Measurements from ENCODE around the gene LRRC36. TPM values are rescaled to one million over a fixed set of nuclear protein-coding genes. Genes with fewer than 3 reads are reported as not detected.

LRRC36 gene, protein sequence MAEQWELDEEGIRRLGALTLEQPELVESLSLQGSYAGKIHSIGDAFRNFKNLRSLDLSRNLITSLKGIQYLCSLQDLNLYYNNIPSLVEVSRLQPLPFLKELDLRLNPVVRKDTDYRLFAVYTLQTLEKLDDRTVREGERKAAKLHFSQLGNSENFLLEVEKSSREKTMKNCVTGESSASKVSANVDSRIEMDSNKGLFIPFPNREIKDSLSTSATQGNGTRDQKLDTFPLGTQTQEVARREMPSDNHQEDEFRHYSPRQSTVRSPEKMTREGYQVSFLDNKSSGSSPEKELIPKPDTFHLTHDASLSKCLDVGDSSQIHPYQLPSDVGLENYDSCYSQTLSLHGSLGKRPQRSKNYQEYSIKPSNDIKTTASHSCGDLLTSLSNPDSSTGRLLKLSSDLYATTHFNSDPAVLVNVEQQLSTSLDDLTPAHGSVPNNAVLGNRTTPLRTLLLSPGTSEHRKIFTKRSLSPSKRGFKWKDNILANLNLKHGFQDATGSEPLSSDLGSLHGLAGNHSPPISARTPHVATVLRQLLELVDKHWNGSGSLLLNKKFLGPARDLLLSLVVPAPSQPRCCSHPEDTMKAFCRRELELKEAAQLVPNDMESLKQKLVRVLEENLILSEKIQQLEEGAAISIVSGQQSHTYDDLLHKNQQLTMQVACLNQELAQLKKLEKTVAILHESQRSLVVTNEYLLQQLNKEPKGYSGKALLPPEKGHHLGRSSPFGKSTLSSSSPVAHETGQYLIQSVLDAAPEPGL
- not detected in 2 replicates for total RNA-seq

GRCh38 chr16:67326472-67327309, at the start of gene LRRC36, which contains the start of gene KCTD19:
TSS of gene LRRC36 (plus strand) at chr16:67326815. CDS start at chr16:67326863, 48 bp downstream.
TSS of gene KCTD19 (minus strand) at chr16:67326741. CDS start at chr16:67326707, 34 bp downstream.

DNA sequence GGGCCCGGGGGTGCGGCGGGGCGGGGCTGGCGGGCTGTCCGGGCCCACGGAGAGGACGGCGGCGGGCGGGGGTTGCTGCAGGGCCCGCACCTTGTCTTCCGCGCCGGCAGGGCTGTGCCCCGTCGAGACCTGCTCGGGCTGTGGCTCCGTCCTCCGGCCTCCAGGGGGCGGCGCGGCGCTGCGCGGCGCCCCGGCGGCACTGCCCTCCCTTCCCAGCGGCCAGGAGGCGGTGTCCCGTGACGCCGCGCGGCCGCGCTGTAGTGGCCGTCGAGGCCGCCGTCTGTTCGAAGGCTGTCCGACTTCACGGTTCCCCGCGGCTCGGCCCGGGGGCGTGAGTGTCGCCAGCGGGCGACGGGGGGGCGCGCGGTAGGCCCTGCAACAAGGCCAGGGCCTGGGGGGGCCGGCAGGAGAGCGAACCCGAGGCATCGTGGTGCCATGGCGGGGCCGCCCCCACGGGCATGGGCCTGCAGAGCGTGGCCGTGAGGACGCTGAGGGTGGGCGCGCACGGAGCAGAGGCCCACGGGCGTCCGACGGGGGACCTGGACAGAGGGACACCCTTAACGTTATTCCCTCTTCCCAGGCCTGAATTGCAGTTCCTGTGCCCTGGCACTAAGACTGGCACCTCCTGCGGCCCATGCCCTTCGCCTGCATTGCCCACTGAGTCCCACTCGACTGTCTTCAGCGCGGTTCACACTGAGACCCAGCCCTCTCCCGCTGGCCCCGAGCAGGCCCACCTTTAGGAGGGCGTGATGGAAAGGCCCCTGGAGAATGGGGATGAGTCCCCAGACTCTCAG, 47.1 kb upstream of the LRRC36 start, which contains the start of gene PLEKHG4:
PLEKHG4 (plus strand) TSS at position 237 of the 794 bp plus-strand sequence; CDS start at position 750, 513 bp downstream.

DNA sequence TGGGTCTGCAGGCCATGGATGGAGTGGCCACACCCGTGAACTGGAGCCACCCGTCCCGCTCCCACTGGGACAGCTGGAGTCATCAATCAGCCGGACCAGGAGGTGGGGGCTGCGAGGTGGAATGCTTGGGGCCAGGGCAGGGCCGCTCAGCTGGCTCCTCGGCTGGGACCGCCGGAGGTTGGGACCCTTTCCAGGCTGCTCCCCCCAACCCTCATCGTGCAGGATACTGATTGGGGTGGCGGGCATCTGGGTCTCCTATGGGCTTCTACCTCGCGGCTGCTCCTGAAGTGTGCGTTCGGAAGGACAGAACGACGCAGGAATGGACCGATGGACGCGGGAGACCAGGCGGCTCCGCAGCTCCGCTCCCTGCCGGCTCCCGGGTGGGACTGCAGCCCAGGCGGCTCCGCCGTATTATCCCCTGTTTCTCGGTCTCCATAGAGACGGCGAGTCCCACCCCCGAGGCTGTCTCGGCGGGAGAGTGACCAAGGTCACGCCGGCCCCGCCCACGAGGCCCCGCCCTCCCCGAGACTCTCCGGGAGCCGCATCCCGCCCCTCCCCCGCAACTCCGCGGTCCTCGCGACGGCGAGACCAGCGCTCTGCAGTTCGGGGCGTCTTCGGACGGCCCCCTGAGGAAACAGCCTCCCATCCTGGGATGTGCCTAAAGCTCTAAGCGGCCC, 66.6 kb downstream of the LRRC36 start, which contains the start of gene TPPP3:
TPPP3 (minus strand) TSS at position 388 of the 677 bp plus-strand sequence. CDS start 2,387 bp downstream, outside the sequence.

DNA sequence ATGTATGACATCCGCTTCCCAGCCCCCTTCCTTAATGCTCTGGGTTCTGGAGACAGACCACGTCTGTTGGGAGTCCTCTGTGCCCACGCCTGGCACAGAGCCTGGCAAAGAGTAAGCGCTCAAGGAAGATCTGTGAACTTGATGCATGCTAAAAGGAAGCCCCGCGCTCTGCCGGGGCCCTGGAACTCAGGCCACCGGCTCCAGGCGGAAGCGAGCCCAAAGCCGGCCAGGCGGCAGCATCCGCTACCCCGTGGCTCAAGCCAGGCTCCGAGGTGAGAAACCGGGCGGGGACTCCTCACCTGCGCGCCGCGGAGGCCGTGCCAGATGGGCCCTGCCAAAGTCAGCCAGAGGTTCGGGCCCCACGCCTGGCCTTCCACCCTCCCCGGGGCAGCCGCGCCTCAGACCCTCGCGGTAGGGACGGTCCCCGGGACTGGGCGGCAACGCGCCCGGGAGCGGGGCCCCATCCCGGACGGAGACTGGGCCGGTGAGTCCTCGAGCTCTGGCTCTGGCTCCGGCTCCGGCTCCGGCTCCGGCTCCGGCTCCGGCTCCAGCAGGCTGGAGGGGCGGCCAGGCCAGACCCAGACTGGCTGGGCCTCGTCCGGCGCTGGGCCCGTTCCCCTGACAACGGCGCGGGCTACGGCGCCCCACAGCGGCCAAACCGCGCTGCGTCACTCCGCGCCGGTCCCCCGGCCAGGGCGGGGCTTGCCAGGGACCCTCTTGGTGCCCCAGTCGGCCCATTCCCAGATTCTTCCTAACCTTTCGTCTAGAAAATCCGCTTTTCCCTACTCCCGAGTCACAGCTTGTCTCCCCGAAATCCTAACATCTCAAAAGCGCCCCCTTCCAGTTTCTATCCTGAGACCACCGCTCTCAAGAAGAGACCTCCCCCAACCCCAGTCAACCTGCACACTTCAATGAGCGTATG, 89.5 kb downstream of the LRRC36 start, which contains the start of gene ZDHHC1:
ZDHHC1 (minus strand) TSS at position 606 of the 922 bp plus-strand sequence. CDS start 8,702 bp downstream, outside the sequence.

GRCh38 chr16:67430977-67431774, 104.6 kb downstream of the LRRC36 start, which contains the start of gene HSD11B2:
TSS of gene HSD11B2 (plus strand) at chr16:67431121. CDS start at chr16:67431249, 128 bp downstream.

Other genes starting within 250 kb of the LRRC36 start
- gene PHAF1, start 216.9 kb upstream of the LRRC36 start, total RNA-seq: 16.1 and 30.3 TPM in 2 replicates
- gene B3GNT9, start 175.8 kb upstream of the LRRC36 start, total RNA-seq: 9.6 and 11.5 TPM in 2 replicates
- gene TRADD, start 166.9 kb upstream of the LRRC36 start, total RNA-seq: 20.1 and 22.2 TPM in 2 replicates
- 3.8 and 7.2 TPM in 2 replicates for gene FBXL8, start 166.9 kb upstream of the LRRC36 start, total RNA-seq
- 2.4 and 8.4 TPM in 2 replicates for gene HSF4, start 162.1 kb upstream of the LRRC36 start, total RNA-seq
- gene NOL3, start 156.3 kb upstream of the LRRC36 start, total RNA-seq: 16.7 and 22.5 TPM in 2 replicates
- 3.8 and 8.4 TPM in 2 replicates for gene MATCAP1, start 142.9 kb upstream of the LRRC36 start, total RNA-seq
- not detected in 2 replicates for gene EXOC3L1, start 136.7 kb upstream of the LRRC36 start, total RNA-seq
- gene E2F4, start 134.7 kb upstream of the LRRC36 start, total RNA-seq: 49.9 and 66.8 TPM in 2 replicates
- gene ELMO3, start 127.7 kb upstream of the LRRC36 start, total RNA-seq: 21.9 and 25.2 TPM in 2 replicates
- gene TMEM208, start 99.7 kb upstream of the LRRC36 start, total RNA-seq: 21.4 and 40.7 TPM in 2 replicates
- gene FHOD1, start 79.3 kb upstream of the LRRC36 start, total RNA-seq: 2.7 and 5.8 TPM in 2 replicates
- gene SLC9A5, start 77.8 kb upstream of the LRRC36 start, total RNA-seq: 0.34 and 0.43 TPM in 2 replicates
- gene PLEKHG4, start 47.3 kb upstream of the LRRC36 start, total RNA-seq: 3.1 and 17.8 TPM in 2 replicates
- gene KCTD19, start 74 bp upstream of the LRRC36 start, total RNA-seq: not detected in 2 replicates
- under 0.01 and 0.14 TPM in 2 replicates for gene TPPP3, start 66.7 kb downstream of the LRRC36 start, total RNA-seq
- gene ZDHHC1, start 89.7 kb downstream of the LRRC36 start, total RNA-seq: 1.4 and 5.3 TPM in 2 replicates
- gene HSD11B2, start 104.3 kb downstream of the LRRC36 start, total RNA-seq: 1.4 and 4.6 TPM in 2 replicates
- gene ATP6V0D1, start 154.3 kb downstream of the LRRC36 start, total RNA-seq: 62.2 and 109 TPM in 2 replicates
- gene AGRP, start 156.7 kb downstream of the LRRC36 start, total RNA-seq: not detected in 2 replicates
- gene RIPOR1, start 202.0 kb downstream of the LRRC36 start, total RNA-seq: 13.0 and 46.4 TPM in 2 replicates
- 33.5 and 36.4 TPM in 2 replicates for gene CTCF, start 235.7 kb downstream of the LRRC36 start, total RNA-seq

Measured in nasal cavity respiratory epithelium epithelial cell of viscerocranial mucosa (primary cell).